SK-N-SH treated with all-trans-retinoic acid at 6 μM for 48 hours (cell line): Measurements from ENCODE around the gene OSBPL7.

Experiments used
- ATAC-seq: fragments of 200-7000 bp; cut with Tn5 transposase; 3 replicates; pipeline ENCODE4 v1.9.1; 2020; ENCODE audit warnings: mild to moderate bottlenecking, moderate library complexity
- ARNTL ChIP-seq: fragments of 450-650 bp; formaldehyde crosslinking; IDR thresholded peaks from 2 replicates; pipeline ENCODE4 v1.5.0; 2020; ENCODE audit warnings: low read depth, mild to moderate bottlenecking, moderate library complexity, borderline replicate concordance
- BACH2 ChIP-seq: fragments of 250-450 bp; sonication (Bioruptor Pico); IDR thresholded peaks from 2 replicates; pipeline ENCODE4 v1.9.0; 2021; ENCODE audit warnings: mild to moderate bottlenecking, borderline replicate concordance
- CREB5 ChIP-seq: fragments of 250-450 bp; sonication (Bioruptor Pico); IDR thresholded peaks from 2 replicates; pipeline ENCODE4 v1.5.1; 2020; ENCODE audit warnings: low read depth, mild to moderate bottlenecking, moderate library complexity
- CSDC2 ChIP-seq: fragments of 250-450 bp; sonication (Bioruptor Pico); IDR thresholded peaks from 2 replicates; pipeline ENCODE4 v1.5.0; 2020; ENCODE audit warnings: mild to moderate bottlenecking, moderate library complexity
- ESRRG ChIP-seq: fragments of 250-450 bp; sonication (Bioruptor Pico); IDR thresholded peaks from 2 replicates; pipeline ENCODE4 v1.6.1; 2021; ENCODE audit warnings: mild to moderate bottlenecking
- GLIS3 ChIP-seq: fragments of 250-450 bp; sonication (Bioruptor Pico); IDR thresholded peaks from 2 replicates; pipeline ENCODE4 v1.5.0; 2020; ENCODE audit warnings: mild to moderate bottlenecking, moderate library complexity
- OSR1 ChIP-seq: fragments of 250-450 bp; sonication (Bioruptor Pico); IDR thresholded peaks from 2 replicates; pipeline ENCODE4 v1.8.0; 2022; ENCODE audit warnings: moderate library complexity, mild to moderate bottlenecking, inconsistent platforms
- PATZ1 ChIP-seq: fragments of 250-450 bp; sonication (Bioruptor Pico); IDR thresholded peaks from 2 replicates; pipeline ENCODE4 v1.8.0; 2020; ENCODE audit warnings: mild to moderate bottlenecking, moderate library complexity, borderline replicate concordance
- POU6F1 ChIP-seq: fragments of 250-450 bp; sonication (Bioruptor Pico); IDR thresholded peaks from 2 replicates; pipeline ENCODE4 v1.8.0; 2021; ENCODE audit warnings: low read depth, mild to moderate bottlenecking, moderate library complexity, borderline replicate concordance
- PPARA ChIP-seq: fragments of 250-450 bp; sonication (Bioruptor Pico); IDR thresholded peaks from 2 replicates; pipeline ENCODE4 v1.5.0; 2020; ENCODE audit warnings: mild to moderate bottlenecking, borderline replicate concordance
- SNAI2 ChIP-seq: fragments of 250-450 bp; sonication (Bioruptor Pico); IDR thresholded peaks from 2 replicates; pipeline ENCODE4 v1.5.0; 2020; ENCODE audit warnings: mild to moderate bottlenecking, moderate library complexity
- TCF4 ChIP-seq: fragments of 250-450 bp; sonication (Bioruptor Pico); IDR thresholded peaks from 2 replicates; pipeline ENCODE4 v1.8.0; 2021; ENCODE audit warnings: mild to moderate bottlenecking, moderate library complexity, borderline replicate concordance
- TOX ChIP-seq: fragments of 250-450 bp; sonication (Bioruptor Pico); IDR thresholded peaks from 2 replicates; pipeline ENCODE4 v1.8.0; 2021; ENCODE audit warnings: mild to moderate bottlenecking, moderate library complexity, borderline replicate concordance
- ZC3H10 ChIP-seq: fragments of 250-450 bp; sonication (Bioruptor Pico); IDR thresholded peaks from 2 replicates; pipeline ENCODE4 v1.5.1; 2021; ENCODE audit warnings: mild to moderate bottlenecking, moderate library complexity
- ZFP3 ChIP-seq: fragments of 250-450 bp; sonication (Bioruptor Pico); IDR thresholded peaks from 2 replicates; pipeline ENCODE4 v1.5.0; 2020; ENCODE audit warnings: mild to moderate bottlenecking, moderate library complexity
- ZFP30 ChIP-seq: fragments of 450-650 bp; formaldehyde crosslinking; IDR thresholded peaks from 2 replicates; pipeline ENCODE4 v1.5.0; 2022; ENCODE audit warnings: mild to moderate bottlenecking, moderate library complexity
- ZNF565 ChIP-seq: fragments of 450-650 bp; formaldehyde crosslinking; conservative IDR thresholded peaks from 2 replicates; pipeline ENCODE4 v1.5.0; 2020; ENCODE audit warnings: low read depth, mild to moderate bottlenecking, moderate library complexity
- ZNF70 ChIP-seq: fragments of 450-650 bp; formaldehyde crosslinking; IDR thresholded peaks from 2 replicates; pipeline ENCODE4 v1.5.0; 2020; ENCODE audit warnings: mild to moderate bottlenecking, moderate library complexity
- ZNF8 ChIP-seq: fragments of 450-650 bp; formaldehyde crosslinking; IDR thresholded peaks from 2 replicates; pipeline ENCODE4 v1.5.0; 2020; ENCODE audit warnings: mild to moderate bottlenecking, moderate library complexity
- TF ChIP-seq, protein P1 (sequence below): fragments of 250-450 bp; sonication (Bioruptor Pico); IDR thresholded peaks from 2 replicates; pipeline ENCODE4 v1.5.0; 2020; ENCODE audit warnings: mild to moderate bottlenecking, moderate library complexity
- TF ChIP-seq, protein P2 (sequence below): fragments of 250-450 bp; sonication (Bioruptor Pico); IDR thresholded peaks from 2 replicates; pipeline ENCODE4 v1.5.1; 2021; ENCODE audit warnings: mild to moderate bottlenecking, moderate library complexity

The OSBPL7 gene

GRCh38 chr17:47785538-47786123 is 36.0 kb downstream of the OSBPL7 start (continued):
- TF ChIP-seq CREB5 (CRISPR knock-in tag) (no peak), TCF4 (CRISPR knock-in tag) (no peak)

DNA sequence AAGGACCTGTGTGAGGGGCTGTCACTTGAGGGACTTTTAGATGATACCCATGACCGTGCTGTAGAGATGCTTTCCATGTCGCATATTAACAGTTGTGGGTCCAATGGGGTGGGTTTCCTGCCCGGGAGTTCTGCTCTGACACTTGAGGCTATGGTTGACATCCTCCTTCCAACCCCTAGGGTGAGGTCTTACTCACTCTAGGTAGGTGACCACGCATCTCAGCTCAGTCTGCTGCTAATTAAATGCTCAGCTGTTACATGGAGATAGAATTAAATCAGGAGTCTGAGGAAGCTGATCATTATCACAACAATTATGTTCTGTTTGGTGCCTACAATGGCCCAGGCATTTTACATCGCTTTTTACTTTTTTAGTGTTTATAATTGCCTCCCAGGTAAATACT is 40.2 kb downstream of the OSBPL7 start:
- TF ChIP-seq CREB5 (CRISPR knock-in tag) = no peak
- TF ChIP-seq ZC3H10 (CRISPR knock-in tag) = no peak
- TF ChIP-seq ESRRG (CRISPR knock-in tag) = no peak
- TF ChIP-seq ZNF565 (CRISPR knock-in tag) = no peak
- TF ChIP-seq, protein P1, sequence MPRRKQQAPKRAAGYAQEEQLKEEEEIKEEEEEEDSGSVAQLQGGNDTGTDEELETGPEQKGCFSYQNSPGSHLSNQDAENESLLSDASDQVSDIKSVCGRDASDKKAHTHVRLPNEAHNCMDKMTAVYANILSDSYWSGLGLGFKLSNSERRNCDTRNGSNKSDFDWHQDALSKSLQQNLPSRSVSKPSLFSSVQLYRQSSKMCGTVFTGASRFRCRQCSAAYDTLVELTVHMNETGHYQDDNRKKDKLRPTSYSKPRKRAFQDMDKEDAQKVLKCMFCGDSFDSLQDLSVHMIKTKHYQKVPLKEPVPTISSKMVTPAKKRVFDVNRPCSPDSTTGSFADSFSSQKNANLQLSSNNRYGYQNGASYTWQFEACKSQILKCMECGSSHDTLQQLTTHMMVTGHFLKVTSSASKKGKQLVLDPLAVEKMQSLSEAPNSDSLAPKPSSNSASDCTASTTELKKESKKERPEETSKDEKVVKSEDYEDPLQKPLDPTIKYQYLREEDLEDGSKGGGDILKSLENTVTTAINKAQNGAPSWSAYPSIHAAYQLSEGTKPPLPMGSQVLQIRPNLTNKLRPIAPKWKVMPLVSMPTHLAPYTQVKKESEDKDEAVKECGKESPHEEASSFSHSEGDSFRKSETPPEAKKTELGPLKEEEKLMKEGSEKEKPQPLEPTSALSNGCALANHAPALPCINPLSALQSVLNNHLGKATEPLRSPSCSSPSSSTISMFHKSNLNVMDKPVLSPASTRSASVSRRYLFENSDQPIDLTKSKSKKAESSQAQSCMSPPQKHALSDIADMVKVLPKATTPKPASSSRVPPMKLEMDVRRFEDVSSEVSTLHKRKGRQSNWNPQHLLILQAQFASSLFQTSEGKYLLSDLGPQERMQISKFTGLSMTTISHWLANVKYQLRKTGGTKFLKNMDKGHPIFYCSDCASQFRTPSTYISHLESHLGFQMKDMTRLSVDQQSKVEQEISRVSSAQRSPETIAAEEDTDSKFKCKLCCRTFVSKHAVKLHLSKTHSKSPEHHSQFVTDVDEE (CRISPR knock-in tag) = no peak
- TF ChIP-seq ZFP30 (CRISPR knock-in tag) = no peak
- TF ChIP-seq ZNF70 (CRISPR knock-in tag) = no peak
- no peak for TF ChIP-seq SNAI2 (CRISPR knock-in tag)
- no peak for TF ChIP-seq GLIS3
- no peak for TF ChIP-seq PPARA (CRISPR knock-in tag)
- no peak for TF ChIP-seq ARNTL (CRISPR knock-in tag)
- TF ChIP-seq ZFP3 (CRISPR knock-in tag) = no peak
- TF ChIP-seq ZNF8 (CRISPR knock-in tag) = no peak
- no peak for TF ChIP-seq BACH2 (CRISPR knock-in tag)
- no peak for TF ChIP-seq POU6F1
- TF ChIP-seq, protein P2, sequence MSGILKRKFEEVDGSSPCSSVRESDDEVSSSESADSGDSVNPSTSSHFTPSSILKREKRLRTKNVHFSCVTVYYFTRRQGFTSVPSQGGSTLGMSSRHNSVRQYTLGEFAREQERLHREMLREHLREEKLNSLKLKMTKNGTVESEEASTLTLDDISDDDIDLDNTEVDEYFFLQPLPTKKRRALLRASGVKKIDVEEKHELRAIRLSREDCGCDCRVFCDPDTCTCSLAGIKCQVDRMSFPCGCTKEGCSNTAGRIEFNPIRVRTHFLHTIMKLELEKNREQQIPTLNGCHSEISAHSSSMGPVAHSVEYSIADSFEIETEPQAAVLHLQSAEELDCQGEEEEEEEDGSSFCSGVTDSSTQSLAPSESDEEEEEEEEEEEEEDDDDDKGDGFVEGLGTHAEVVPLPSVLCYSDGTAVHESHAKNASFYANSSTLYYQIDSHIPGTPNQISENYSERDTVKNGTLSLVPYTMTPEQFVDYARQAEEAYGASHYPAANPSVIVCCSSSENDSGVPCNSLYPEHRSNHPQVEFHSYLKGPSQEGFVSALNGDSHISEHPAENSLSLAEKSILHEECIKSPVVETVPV (CRISPR knock-in tag) = no peak
- no peak for TF ChIP-seq TOX (CRISPR knock-in tag)
- TF ChIP-seq PATZ1 = no peak
- TF ChIP-seq TCF4 (CRISPR knock-in tag) = no peak

DNA sequence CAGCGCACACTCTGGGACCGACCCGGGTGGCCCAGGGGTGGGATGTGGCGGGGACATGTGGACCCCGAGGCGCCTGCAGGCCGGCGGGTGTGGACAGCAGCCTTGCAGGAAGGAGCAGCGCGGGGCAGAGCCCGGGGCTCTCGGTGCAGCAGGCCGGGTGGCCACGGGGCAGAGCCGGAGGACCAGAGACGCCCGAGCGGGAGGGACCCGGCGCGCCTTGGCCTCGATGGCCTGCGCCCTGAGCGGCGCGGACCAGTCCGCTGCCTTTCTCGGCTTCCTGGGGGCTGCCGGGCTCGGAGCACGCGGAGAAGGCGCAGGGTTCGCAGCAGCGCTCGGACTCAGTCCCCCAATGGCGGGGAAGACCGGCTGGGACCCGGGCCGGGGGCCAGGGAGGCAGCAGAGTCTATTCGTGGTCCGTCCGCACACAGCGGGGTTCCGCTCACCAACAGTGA is 43.4 kb downstream of the OSBPL7 start:
- no peak for ATAC-seq
- TF ChIP-seq, protein P2 (CRISPR knock-in tag) = no peak
- TF ChIP-seq BACH2 (CRISPR knock-in tag) (no peak), PATZ1 (no peak), ZFP30 (CRISPR knock-in tag) (no peak), OSR1 (CRISPR knock-in tag) (no peak), ZNF565 (CRISPR knock-in tag) (no peak), CSDC2 (CRISPR knock-in tag) (no peak), GLIS3 (no peak)

More for the DNA sequence above, 40.2 kb downstream of the OSBPL7 start:
- no peak for ATAC-seq
